ENCODE results near the gene AMDHD1.

GRCh38 chr12:95974358-95974757 lies 31.2 kb downstream of the AMDHD1 start:
- TF ChIP-seq POLR2AphosphoS5 (IDR thresholded peaks at IDR 0.05) (no peak), CTCF (IDR thresholded peaks at IDR 0.05) (no peak), POLR2A (IDR thresholded peaks at IDR 0.05) (no peak)

Data from transverse colon (tissue), 4 donors.